Endometrial microvascular endothelial cells (primary cell): Measurements from ENCODE around the gene HDGFL3. TPM values are rescaled to one million over a fixed set of nuclear protein-coding genes. Genes with fewer than 3 reads are reported as not detected.
"Not testable (repeated sequence)": the region's sequence is repeated elsewhere in the genome, so short reads cannot be mapped to it uniquely, and the experiment has no call there.

Experiments
- in situ Hi-C: cut with HindIII; loops from 2 replicates; pipeline ENCODE4 v1.10.0; 2017; ENCODE audit warnings: low sequenced_read_pairs, low pct_unique_long_range_greater_than_20kb; ENCODE audit errors: inconsistent ontology term
- total RNA-seq: library from RNA; depleted of rRNA; stranded (reverse); fragments of >200 nt; gene quantifications from one replicate; pipeline ENCODE4 v1.2.3, GENCODE V29; 2015; ENCODE audit errors: inconsistent ontology term

Gene HDGFL3
- total RNA-seq, 1 donor from 2014 or later = 38.4 TPM

- in situ Hi-C loops = not testable (repeated sequence)
These were observed 122.2 kb downstream of the HDGFL3 start for GRCh38 chr15:83085461-83085860.

- in situ Hi-C loops = no loop called here
These were observed 124.8 kb downstream of the HDGFL3 start for GRCh38 chr15:83082730-83083386.

- in situ Hi-C loops = no loop called here
These were observed 126.2 kb downstream of the HDGFL3 start for GRCh38 chr15:83081256-83082014.

GRCh38 chr15:83078712-83079111 is 128.9 kb downstream of the HDGFL3 start:
- in situ Hi-C loops = no loop called here

Other genes starting within 250 kb of the HDGFL3 start
- 19.0 TPM for gene RAMAC, start 221.6 kb downstream of the HDGFL3 start, total RNA-seq
- gene C15orf40, start 196.2 kb downstream of the HDGFL3 start, total RNA-seq = 25.0 TPM
- 101 TPM for gene BTBD1, start 140.6 kb downstream of the HDGFL3 start, total RNA-seq
- gene TM6SF1, start 100.2 kb downstream of the HDGFL3 start, total RNA-seq = 54.2 TPM
- gene BNC1, start 76.8 kb upstream of the HDGFL3 start, total RNA-seq = 3.3 TPM
- gene SH3GL3, start 239.5 kb upstream of the HDGFL3 start, total RNA-seq = not detected